ENCODE results near the gene CEP63. TPM values are rescaled to one million over a fixed set of nuclear protein-coding genes. Genes with fewer than 3 reads are reported as not detected.

The CEP63 gene
- polyA plus RNA-seq, 3 donors: 11.1 to 18.8 (median 17.2) TPM

GRCh38 chr3:134504132-134504531 lies 18.3 kb downstream of the CEP63 start:
- Mint-ChIP-seq H3K9me3 (peaks cover 12 to 37% (median 19%) of the 10 kb centered on the region in 7 donors), H3K27me3 (ENCODE audit: low read depth in 3 of 3) (no peaks in the 10 kb centered on the region), H3K27ac (no peak overlapping the region), H3K4me1 (peaks cover 4% of the 10 kb centered on the region), H3K4me3 (no peak overlapping the region), H3K36me3 (peaks cover 70 to 79% of the 10 kb centered on the region in 2 donors)
- Histone ChIP-seq H3K9me3 (replicated peaks in 1 of 2; ENCODE audit: control insufficient read depth in 1 of 2, insufficient read depth in 1 of 2, low read length in 2 of 2) (peaks cover 4 to 7% of the 10 kb centered on the region in 2 donors), H3K4me1 (ENCODE audit: control insufficient read depth in 1 of 2, insufficient read depth in 2 of 2, low read length in 2 of 2) (no peaks in the 10 kb centered on the region), H2AFZ (ENCODE audit: insufficient read depth, low read depth, low read length, poor library complexity, severe bottlenecking) (no peak overlapping the region), H3K27me3 (ENCODE audit: control insufficient read depth in 2 of 2, insufficient read depth in 2 of 2, low read length in 2 of 2) (no peaks in the 10 kb centered on the region), H3K4me3 (replicated peaks in 1 of 3; ENCODE audit: low read depth in 2 of 3, low read length in 3 of 3) (no peak overlapping the region), H4K20me1 (ENCODE audit: insufficient read depth, low read length) (peaks cover 27% of the 10 kb centered on the region), H3K9ac (ENCODE audit: insufficient read depth, low read length, poor library complexity, severe bottlenecking) (no peak overlapping the region), H3K4me2 (replicated peaks; ENCODE audit: extremely low read depth, low read length, poor library complexity, severe bottlenecking) (no peak overlapping the region), H3K79me2 (ENCODE audit: insufficient read depth, low read length) (peaks cover 86% of the 10 kb centered on the region), H3K27ac (ENCODE audit: low read depth in 1 of 2, low read length in 2 of 2) (no peak overlapping the region), H3K36me3 (replicated peaks in 1 of 2; ENCODE audit: control insufficient read depth in 1 of 2, insufficient read depth in 2 of 2, low read length in 2 of 2) (peaks cover 26 to 79% of the 10 kb centered on the region in 2 donors)
- WGBS (ENCODE audit: insufficient coverage): no CpG with 5 or more reads among the region's 3 CpGs
- no peak for DNase-seq
- intact Hi-C loops (cut with micrococcal nuclease): no loop called here
- TF ChIP-seq CTCF (IDR thresholded peaks at IDR 0.05): no peak

- Mint-ChIP-seq H3K27me3 (ENCODE audit: low read depth in 3 of 3) (no peaks in the 10 kb centered on the region), H3K36me3 (peaks cover 69 to 79% of the 10 kb centered on the region in 2 donors), H3K27ac (peak overlapping the region in 3 of 7 donors; percentile 1 to 43 (median 33)), H3K9me3 (peaks cover 14 to 36% (median 24%) of the 10 kb centered on the region in 7 donors), H3K4me1 (peaks cover 4% of the 10 kb centered on the region), H3K4me3 (no peak overlapping the region)
- Histone ChIP-seq H2AFZ (ENCODE audit: insufficient read depth, low read depth, low read length, poor library complexity, severe bottlenecking) (no peak overlapping the region), H3K4me1 (ENCODE audit: control insufficient read depth in 1 of 2, insufficient read depth in 2 of 2, low read length in 2 of 2) (no peaks in the 10 kb centered on the region), H3K9ac (ENCODE audit: insufficient read depth, low read length, poor library complexity, severe bottlenecking) (no peak overlapping the region), H3K9me3 (replicated peaks in 1 of 2; ENCODE audit: control insufficient read depth in 1 of 2, insufficient read depth in 1 of 2, low read length in 2 of 2) (peaks cover 7 to 10% of the 10 kb centered on the region in 2 donors), H3K27me3 (ENCODE audit: control insufficient read depth in 2 of 2, insufficient read depth in 2 of 2, low read length in 2 of 2) (no peaks in the 10 kb centered on the region), H3K27ac (ENCODE audit: low read depth in 1 of 2, low read length in 2 of 2) (peak overlapping the region in 1 of 2 donors; percentile 9), H3K4me3 (replicated peaks in 1 of 3; ENCODE audit: low read depth in 2 of 3, low read length in 3 of 3) (no peak overlapping the region), H3K79me2 (ENCODE audit: insufficient read depth, low read length) (peaks cover 82% of the 10 kb centered on the region), H3K36me3 (replicated peaks in 1 of 2; ENCODE audit: control insufficient read depth in 1 of 2, insufficient read depth in 2 of 2, low read length in 2 of 2) (peaks cover 40 to 85% of the 10 kb centered on the region in 2 donors), H3K4me2 (replicated peaks; ENCODE audit: extremely low read depth, low read length, poor library complexity, severe bottlenecking) (no peak overlapping the region), H4K20me1 (ENCODE audit: insufficient read depth, low read length) (peaks cover 26% of the 10 kb centered on the region)
- WGBS (ENCODE audit: insufficient coverage): 85% methylated on average over 3 of the region's 3 CpGs
- intact Hi-C loops (cut with micrococcal nuclease): no loop called here
- no peak for TF ChIP-seq CTCF (IDR thresholded peaks at IDR 0.05)
- DNase-seq: no peak
Measured at GRCh38 chr3:134505485-134505884, 19.6 kb downstream of the CEP63 start.
